ENCODE results near the gene BBS12.

The BBS12 gene

GRCh38 chr4:122732329-122733026 is at the start of gene BBS12:
Gene BBS12 (plus strand): TSS chr4:122732704. CDS start chr4:122741893, 9,189 bp downstream.
- peak; percentile 97 to 98 for DNase-seq (ENCODE audit: low read depth in 2 of 2)

DNA sequence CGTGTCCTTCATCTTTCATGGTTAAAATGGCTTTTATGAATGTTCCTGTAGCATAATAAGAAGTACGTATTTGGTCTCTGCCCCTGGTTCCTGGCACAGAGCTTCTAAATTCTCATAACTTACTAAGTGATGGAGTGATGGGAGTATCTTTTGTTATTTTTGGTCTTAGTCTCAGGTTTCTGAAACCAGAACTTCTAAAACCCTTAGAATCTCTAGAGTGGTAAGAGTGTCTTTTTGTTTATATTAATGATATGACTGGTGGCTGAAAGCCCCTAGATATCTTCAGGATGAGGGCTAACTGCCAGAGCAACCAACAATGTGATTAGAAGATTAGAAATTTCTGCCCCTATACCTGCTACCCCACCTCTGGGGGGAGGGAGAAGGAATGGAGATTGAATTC is 45.8 kb upstream of the BBS12 start:
- no peak for DNase-seq (ENCODE audit: low read depth in 2 of 2)

GRCh38 chr4:122687531-122688061 is 44.9 kb upstream of the BBS12 start:
- DNase-seq (ENCODE audit: low read depth in 2 of 2): no peak

GRCh38 chr4:122688529-122689140 is 43.9 kb upstream of the BBS12 start:
- DNase-seq (ENCODE audit: low read depth in 2 of 2): no peak

- no peak for DNase-seq (ENCODE audit: low read depth in 2 of 2)
Observed at GRCh38 chr4:122689972-122690371, 42.5 kb upstream of the BBS12 start.

GRCh38 chr4:122691988-122692387 is 40.5 kb upstream of the BBS12 start:
- no peak for DNase-seq (ENCODE audit: low read depth in 2 of 2)

DNA sequence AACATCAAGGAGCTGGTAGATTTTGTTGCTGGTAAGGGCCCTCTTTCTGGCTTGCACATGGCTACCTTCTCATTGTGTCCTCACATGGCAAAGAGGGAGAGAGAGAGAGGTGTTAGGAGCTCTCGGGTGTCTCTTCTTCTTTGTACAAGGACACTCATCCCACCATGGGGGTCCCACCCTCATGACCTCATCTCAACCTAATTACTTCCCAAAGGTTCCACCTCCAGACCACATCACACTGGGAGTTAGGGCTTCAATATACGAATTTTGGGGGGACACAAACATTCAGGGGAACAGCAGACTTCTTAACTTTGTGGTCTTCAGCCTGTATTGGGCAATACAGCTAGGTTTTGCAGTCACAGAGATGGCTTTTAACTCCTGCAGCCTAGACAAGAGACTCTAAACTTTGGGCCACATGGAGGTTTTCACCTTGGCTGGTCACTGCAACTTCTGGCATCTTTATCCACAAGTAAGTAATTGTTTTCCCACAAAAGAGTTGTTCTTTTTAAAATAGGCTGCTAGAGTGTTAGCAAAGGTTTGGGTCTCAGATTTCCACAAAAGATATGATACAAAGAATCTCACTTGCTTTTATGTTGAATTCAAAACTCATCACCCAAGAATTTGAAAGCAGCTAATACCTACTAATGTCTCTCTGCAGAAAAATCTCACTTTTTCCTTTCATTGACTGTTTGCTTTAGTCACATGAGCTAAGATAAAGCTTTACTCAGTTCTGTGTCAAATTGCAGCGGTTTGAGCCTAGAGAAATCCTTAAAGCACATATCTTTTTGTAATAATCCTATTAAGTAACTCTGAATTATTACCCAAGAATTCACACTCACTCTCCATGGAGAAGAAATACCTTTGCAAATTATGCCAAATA is 39.6 kb upstream of the BBS12 start:
- DNase-seq (ENCODE audit: low read depth in 2 of 2): no peak

- DNase-seq (ENCODE audit: low read depth in 2 of 2): no peak
Observed at GRCh38 chr4:122695226-122695625, 37.3 kb upstream of the BBS12 start.

DNA sequence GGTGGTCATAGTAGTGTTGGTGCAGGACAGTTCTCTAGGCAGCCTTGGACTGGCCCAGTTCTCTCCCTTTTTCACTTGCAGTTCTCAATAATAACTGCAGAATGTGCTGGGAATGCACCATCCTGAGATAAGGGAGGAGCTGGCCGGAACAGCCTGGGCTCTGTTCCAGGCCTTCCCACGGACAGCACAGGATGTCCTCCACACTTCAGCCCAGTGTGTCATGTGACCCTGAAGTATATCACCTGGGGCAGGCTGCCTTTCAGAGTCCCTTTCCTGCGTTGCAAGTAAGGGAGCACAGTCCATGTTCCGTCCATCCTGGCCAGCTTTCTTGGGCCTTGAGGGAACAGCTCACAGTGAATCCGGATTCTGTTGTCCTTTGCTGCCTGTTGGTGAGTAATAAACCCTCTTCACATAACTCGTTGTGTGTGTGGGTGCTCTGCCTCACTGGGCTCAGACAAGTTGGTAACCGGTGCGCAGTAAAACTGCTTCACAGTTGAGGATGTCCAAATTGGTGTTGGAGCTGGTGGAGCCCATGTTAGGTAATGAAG is 32.3 kb upstream of the BBS12 start:
- no peak for DNase-seq (ENCODE audit: low read depth in 2 of 2)

DNA sequence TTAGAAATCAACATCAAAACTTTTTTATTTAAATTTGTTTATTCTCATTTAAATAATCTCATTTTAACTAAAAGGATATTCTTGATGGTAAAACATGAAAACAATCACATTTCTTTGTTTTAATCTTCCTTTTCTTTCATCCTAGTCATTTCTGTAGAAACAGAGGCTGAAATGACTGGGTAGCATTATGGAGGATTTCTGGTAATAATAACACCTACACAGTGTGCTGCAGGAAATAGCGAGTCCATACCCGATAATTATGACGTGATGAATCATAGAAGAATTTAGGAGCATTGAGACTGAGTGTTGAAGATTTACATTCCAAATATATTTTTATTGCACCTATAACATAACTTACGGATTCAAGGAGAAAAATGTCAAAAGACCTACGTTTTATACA is 31.4 kb upstream of the BBS12 start:
- no peak for DNase-seq (ENCODE audit: low read depth in 2 of 2)

GRCh38 chr4:122701965-122702364 is 30.5 kb upstream of the BBS12 start:
- no peak for DNase-seq (ENCODE audit: low read depth in 2 of 2)

DNA sequence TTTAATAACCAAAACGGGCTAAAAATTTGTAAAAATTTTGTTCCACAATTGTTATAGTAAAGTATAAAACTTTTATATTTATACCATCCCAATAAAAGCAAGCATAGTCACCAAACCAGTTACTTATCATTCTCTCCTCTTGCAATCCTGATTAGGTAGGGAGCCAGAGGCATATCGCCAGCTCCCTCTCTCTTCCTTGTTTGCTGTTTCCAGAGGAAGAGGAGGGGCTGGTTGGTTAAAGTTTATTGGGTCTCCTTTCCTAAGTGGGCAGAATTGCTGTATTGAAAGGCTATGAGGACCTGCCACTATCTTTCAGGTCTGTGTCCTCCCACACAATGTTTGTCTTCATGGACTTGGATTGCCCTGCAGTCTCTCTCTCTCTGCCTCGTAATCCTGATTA is 29.6 kb upstream of the BBS12 start:
- no peak for DNase-seq (ENCODE audit: low read depth in 2 of 2)

- DNase-seq (ENCODE audit: low read depth in 2 of 2): no peak
Observed at GRCh38 chr4:122703868-122704267, 28.6 kb upstream of the BBS12 start.

DNA sequence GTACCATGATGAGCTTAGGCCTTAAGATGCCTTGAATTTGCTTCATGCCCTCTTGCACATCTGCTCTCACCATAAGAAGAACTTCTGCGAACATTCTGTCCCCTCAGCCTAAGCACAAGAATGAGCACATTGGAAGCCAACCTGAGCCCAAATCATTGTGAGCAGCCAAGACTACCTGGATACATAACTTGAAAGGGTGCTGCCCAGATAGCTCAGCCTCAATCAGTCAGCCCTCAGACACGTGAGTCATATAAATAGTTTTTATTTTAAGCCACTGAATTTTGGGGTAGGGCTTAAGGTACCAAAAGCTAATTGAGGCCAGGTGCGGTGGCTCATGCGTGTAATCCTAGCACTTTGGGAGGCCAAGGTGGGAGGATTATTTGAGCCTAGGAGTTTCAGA is 27.5 kb upstream of the BBS12 start:
- DNase-seq (ENCODE audit: low read depth in 2 of 2): no peak

DNA sequence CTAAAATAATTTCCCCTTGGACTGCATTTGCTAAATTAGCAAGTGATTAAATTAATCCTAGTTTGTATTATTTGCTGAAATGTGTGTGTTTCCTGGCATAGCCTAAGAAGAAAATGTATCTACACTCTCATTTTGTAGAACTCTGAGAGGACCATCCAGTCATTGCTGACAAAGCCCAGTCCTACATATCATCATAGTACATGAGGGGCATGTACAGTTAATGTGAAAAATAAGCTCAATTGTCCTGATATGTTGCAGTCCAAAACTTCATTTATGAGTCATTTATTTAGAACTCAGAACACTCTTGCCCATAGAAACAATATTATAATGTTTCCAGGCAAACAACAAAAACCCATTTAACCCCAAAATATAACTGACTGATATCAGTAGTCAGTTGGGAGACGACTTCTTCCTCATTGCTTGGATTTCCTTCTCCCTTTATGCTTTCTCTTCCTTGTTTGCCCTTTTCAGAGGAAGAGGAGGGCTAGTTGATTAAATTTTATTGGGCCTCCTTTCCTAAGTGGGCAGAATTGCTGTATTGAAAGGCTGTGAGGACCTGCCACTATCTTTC is 26.9 kb upstream of the BBS12 start:
- no peak for DNase-seq (ENCODE audit: low read depth in 2 of 2)

DNA sequence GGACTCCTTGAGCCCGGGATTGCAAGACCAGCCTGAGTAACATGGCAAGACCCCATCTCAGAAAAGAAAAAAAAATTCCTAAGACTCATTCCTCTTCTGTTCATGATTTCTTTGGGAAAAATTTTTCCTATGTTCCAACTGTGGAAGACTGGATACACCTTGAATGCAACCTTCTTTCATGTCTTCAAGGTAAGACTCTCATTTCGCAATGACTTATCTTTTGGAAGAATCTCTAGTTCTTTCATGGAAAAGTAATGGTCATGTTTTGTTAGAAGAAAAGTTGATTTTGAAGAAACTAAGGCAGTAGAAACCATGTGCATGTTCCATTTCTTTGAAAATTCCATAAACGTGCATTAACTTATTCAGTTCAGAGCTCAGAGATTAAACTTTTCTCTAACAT is 26.0 kb upstream of the BBS12 start:
- DNase-seq (ENCODE audit: low read depth in 2 of 2): no peak

- no peak for DNase-seq (ENCODE audit: low read depth in 2 of 2)
Observed at GRCh38 chr4:122707497-122707896, 25.0 kb upstream of the BBS12 start.

- DNase-seq (ENCODE audit: low read depth in 2 of 2): no peak
Observed at GRCh38 chr4:122709236-122709635, 23.3 kb upstream of the BBS12 start.

DNA sequence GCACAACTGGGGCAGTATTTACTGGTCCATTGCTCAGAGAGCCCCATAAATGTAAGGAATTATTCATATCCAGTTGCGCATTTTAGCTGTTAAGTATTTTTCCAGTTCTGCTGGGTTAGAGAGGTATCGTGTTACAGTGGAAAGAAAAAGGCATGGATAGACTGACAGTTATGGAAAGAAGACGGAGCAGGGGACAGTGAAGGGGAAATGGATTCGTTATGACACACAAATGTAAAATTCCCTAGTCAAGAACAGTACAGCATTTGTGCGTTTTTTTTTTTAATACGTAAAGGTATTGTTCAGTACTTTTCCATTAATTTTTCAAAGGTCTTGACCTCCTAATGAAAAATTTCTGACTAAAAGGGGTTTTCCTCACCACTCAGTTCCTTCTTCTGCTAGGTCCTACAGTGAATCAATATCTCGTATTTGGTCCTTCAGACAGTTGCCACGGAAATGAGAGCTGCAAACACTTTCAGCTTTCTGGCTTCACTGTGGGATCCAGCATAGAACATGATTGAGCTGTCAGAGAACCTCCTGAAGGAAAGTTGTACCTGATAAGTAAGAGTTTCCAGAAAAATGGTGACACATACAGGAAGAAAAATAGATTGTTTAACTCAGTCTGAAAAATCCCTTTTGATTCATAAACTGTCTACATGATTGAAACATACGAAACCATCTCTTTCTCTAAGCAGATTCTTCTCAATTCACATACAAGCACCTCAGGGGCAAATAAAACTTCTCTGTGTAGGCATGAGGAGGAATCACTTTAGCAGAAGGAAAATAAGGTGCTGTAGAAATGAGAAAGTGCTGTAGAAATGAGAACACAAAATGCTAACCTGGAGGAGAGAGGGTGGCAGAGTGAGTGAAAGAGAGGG is 21.8 kb upstream of the BBS12 start:
- no peak for DNase-seq (ENCODE audit: low read depth in 2 of 2)

DNA sequence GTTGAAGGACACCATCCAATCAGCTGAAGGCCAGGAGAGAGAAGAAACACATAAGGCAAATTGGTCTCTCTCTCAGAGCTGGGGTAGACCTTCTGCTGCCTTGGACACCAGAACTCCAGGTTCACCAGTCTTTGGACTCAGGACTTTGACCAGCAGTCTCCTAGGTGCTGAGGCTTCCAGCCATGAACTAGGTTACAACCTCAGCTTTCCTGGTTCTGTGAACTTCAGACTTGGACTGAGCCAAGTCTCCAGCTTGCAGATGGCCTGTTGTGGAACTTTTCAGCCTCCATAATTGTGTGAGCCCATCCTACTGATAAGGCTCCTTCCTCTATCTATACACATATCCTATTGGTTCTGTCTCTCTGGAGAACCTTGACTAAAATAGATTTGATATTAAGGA is 20.6 kb upstream of the BBS12 start:
- DNase-seq (ENCODE audit: low read depth in 2 of 2): no peak

DNA sequence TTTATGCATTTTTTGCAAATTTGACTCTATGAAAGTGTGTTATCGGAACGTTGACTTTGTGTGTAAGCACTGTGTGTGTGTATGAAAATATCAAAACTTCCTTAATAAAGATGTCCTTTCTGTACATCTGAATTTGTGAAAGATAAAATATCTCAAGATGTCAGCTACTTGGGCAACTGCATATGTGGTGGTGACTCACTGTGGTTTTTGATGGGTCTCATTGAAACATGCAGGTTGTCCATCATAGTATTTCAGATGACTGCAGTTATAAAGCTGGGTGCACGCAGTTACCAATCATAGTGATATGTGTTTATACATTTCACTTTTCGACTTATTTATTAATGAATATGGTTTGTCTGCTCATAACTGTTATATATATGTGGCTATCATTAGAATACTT is 19.7 kb upstream of the BBS12 start:
- DNase-seq (ENCODE audit: low read depth in 2 of 2): no peak

Data from stimulated activated CD8-positive, alpha-beta memory T cell treated with anti-CD3 and anti-CD28 coated beads, Interleukin-2, amount 100 ng/mL, for 48 hours (primary cell).